SK-MEL-5 (cell line): Measurements from ENCODE around the gene WNT2B. TPM values are rescaled to one million over a fixed set of nuclear protein-coding genes. Genes with fewer than 3 reads are reported as not detected.
"Not testable (repeated sequence)": the region's sequence is repeated elsewhere in the genome, so short reads cannot be mapped to it uniquely, and the experiment has no call there.

Experiments used
- DNase-seq: peaks from one replicate; pipeline ENCODE4 v3.0.0-alpha.2; 2016; ENCODE audit warnings: low read depth, low spot score
- in situ Hi-C: cut with HindIII; loops from 2 replicates; pipeline ENCODE4 v1.10.0; 2016; ENCODE audit warnings: low sequenced_read_pairs, high pct_unique_total_duplicates, low pct_unique_long_range_greater_than_20kb
- polyA plus RNA-seq, 2 experiments: library from polyadenylated mRNA; depleted of rRNA; stranded (reverse); fragments of >200 nt; gene quantifications; 2 replicates each; pipeline ENCODE4 v1.2.3, GENCODE V29; 2015
- total RNA-seq: library from RNA; depleted of rRNA; stranded (reverse); fragments of >200 nt; shearing (Covaris generic); gene quantifications from 2 replicates; pipeline ENCODE4 v1.2.3, GENCODE V29; 2014; rRNA removed

The WNT2B gene
- 0.13 and 0.37 TPM in 2 replicates for total RNA-seq
- 0.20 and 0.69 TPM in 2 replicates for polyA plus RNA-seq (2015; cell fraction: cytosol; rRNA removed)
- 1.0 and 1.3 TPM in 2 replicates for polyA plus RNA-seq (2015; cell fraction: nucleus; rRNA removed)

DNA sequence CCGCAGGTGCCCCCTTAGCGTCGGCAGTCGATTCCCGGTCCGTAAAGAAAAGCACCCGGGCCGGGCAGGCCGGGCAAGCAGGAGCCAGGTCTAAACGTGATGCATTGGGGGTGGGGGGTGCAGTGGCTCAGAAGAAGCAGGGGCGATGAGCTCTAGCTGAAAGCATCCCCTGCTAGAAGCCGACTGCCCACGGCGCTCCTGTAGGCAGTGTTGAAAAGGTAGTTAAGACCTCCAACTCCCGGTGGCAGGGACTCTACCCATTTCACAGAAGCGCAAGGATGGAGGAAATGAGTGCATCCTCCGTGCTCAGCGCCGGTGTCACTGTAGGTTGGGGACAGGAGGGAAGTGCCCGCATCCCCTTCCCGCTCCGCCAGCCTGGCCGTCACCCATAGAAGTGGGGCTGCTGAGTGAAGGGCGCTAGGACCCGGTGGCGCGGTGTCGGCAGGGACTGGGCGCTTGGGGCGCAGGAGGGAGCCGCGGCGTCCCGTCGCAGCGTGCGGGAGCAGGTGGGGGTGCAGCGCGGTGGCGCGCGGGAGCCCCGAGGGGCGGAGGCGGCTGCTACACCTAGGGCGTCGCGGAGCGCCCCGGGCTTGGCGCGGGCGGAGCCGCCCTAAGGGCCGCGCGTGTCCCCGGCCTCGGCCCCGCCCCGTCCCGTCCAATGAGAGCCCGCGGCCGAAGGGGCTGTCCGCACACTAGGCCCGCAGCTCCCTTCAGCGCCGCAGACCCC, at the start of gene WNT2B:
Gene WNT2B, plus strand, starts transcription at position 688 of the 727 bp plus-strand sequence. CDS start 298 bp downstream, outside the sequence.
- in situ Hi-C loops: no loop called here

DNA sequence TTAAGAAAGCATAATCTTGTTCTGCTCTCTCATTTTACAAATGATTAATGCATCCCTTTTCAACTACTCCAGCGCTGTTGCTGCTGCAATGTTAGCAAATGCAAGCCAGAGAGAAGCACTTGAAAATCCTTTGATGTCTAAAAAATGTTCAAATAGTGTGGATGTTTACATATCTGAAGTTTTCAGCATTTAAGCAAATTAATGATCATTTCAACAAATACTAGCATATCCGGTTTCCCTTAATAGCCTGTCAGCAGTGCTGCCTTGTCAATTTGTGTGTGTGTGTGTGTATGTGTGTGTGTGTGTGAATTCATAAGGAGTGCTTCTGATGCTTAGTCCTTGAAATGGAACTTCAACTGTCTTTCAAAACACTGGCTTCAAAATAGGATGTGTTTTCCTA, 48.1 kb upstream of the WNT2B start:
- DNase-seq: no peak
- in situ Hi-C loops: no loop called here

More for the DNA sequence above, at the start of gene WNT2B:
- DNase-seq: no peak

DNA sequence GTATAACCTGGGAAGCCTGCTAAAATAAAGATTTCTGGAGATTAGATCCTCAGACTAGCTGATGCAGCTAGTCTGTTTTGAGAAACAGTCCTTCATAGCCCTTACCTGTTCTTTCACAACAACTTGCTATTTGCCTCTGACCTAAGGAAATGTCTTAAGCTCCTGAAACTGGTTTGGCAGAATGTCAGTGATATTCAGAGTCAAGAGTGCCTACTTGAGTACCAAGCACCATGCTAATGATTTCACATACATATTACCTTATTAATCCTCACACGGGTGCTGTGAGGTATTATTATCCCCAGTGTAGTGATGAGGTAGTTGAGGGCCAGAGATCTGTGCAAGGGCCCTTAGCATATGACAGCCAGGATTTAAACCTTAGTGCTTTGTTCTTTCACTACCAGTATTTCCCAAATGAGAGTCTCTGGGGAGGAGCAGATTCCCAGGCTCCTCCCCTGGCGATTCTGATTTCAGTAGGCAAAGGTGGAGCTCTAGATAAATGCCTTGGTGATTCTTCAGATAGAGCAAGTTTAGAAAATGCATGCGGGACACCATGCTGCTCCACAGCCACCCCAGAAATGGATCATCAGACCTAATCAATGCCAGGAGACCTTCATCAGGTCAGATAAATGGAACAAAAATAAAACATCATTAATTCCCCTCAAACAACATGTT, 47.4 kb upstream of the WNT2B start:
- in situ Hi-C loops: no loop called here
- DNase-seq: no peak

DNA sequence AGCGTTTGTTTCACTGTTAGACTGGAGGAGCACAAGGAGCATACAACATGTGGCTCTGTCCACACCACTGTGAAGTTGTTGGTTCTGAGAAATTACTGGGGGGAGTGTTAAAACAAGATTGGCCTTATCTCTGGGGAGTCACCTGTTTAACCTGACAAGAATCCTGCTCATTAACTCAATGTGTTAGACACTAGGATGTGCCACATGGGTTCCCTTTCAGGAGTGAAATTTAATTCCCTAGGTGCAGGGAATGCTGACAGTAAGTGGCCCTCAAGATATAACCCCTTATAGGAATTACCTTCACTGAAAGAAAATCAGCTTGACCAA, 45.8 kb upstream of the WNT2B start:
- no peak for DNase-seq
- in situ Hi-C loops: no loop called here

DNA sequence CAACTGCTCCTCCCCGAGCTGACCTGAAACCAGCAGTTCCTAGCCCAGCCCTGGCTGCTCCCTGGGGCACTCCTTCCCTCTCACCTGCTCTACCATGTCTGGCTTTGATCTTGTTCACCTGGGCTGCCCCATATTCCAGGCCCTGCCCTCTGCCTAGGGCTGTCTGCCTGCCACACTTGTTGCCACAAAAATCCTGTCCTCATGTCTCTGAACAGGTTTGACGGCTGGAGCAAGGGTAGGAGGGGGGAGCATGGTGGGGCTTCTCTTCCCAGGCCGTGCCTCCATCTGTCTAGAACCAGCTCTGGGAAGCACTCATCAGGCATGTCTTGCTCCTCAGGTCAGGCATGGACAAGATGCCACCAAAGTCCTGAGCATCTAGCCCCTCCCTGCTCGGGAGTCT, 44.3 kb upstream of the WNT2B start:
- in situ Hi-C loops: no loop called here
- DNase-seq: no peak

DNA sequence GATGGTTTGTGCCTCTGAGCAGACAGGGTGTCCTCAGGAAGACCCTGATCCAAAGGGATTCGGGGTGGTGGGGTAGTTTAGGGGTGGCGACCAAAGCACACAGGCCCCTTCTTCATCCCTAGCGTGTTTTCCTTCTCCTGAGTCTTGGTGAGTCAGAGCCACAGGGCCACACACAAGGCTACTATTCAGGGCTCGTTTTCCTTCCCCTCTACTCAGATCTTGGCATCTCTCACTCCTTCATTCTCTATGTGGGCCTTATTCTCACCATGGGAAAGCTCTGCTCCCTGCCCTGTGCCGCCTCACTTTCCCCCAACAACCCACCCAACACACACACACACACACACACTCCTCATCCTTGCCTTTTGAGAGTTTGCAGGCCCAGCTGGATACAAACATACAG, 43.6 kb upstream of the WNT2B start:
- in situ Hi-C loops: no loop called here
- DNase-seq: peak; percentile 83

DNA sequence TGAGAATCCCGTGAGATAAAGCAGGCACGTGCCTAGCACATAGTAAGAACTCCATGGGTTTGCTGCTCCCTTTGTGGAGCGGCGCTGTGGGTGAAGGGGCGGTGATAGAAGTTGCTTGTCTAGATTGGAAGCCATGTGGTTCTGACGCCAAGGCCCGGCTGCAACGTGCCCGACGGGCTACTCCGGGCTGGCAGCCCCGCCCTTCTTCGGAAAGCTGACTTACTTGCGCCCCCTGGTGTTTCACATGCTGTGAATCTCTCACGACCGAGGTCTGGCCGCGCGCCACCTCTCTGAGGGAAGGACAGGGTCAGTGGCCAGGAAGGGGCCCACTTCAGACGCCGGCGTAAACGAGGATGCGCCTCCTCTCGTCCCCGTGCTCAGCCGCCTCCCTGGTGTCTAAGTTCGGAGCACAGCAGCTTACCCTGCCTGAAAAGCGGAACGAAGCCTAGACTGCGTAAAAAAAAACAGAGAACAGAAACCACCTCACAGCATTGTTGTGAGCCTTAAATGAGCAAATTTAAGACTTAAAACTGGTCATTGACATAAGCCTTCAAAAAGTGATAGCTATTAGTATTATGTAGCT, 42.6 kb upstream of the WNT2B start:
- peak; percentile 92 for DNase-seq
- in situ Hi-C loops: no loop called here

DNA sequence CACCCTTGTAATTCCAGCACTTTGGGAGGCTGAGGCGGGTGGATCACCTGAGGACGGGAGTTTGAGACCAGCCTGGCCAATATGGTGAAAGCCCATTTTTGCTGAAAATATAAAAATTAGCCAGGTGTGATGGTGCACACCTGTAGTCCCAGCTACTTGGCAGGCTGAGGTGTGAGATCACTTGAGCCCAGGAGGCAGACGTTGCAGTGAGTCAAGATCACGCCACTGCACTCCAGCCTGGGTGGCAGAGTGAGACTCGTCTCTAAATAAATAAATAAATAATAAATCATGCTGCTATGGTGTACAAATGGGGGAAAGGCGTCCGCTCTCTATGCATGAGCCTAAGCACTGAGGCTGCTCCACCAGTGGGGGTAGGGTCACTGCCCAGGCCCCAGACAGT, 38.4 kb upstream of the WNT2B start:
- in situ Hi-C loops, DNase-seq: not testable (repeated sequence)

DNA sequence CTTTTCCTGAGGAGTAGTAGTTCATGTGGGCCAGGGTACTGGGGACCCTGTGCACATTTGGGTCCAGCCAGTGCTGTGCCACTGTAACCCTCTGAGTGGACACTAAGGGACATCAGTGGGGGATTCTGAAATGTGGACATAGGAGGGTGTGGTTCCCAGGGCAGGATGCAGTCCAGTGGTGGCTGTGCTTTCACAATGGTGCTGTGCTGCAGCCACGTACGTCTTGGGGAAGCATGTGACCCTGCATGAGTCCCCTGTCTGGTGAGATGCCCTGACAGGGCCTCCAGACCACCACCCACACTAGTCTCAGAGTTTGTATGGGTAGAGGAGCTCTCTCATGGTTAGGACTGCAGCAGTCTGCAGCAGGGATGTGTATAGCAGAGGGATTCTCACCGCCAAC, 37.8 kb upstream of the WNT2B start:
- in situ Hi-C loops: no loop called here
- no peak for DNase-seq

DNA sequence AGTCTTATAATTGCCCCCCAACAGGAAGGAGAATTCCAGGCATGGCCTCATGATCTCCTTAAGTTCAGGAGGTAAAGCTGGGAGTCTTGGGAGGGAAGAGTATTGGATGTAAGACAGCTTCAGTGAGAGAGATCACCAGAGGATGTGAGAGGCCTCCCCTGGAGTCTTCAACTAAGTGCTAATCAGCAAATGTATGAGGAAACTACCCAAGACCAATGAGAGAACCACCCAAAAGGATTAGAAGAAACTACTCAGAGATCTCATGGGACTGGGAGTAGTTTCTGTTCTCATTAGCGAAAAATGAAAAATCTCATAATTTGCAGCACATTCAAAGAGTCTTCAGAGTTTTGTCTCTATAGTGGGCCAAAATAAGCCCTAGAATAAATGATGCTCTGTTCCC, 36.6 kb upstream of the WNT2B start:
- no peak for DNase-seq
- in situ Hi-C loops: no loop called here

DNA sequence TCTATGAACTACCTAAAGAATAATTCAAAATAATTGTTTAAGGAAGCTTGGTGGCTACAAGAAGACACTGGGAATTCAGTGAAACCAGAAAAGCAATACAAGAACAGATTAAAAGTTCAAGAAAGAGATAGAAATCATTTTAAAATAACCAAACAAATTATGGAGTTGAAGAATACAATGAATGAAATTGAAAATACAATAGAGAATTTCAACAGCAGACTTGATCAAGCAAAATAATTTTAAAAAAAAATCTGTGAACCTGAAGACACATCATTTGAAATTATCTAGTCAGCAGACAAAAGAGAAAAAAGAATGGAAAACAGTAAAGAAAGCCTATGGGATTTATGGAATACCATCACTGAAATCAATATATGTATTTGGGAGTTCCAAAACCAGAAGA, 31.2 kb upstream of the WNT2B start:
- in situ Hi-C loops: no loop called here
- no peak for DNase-seq

DNA sequence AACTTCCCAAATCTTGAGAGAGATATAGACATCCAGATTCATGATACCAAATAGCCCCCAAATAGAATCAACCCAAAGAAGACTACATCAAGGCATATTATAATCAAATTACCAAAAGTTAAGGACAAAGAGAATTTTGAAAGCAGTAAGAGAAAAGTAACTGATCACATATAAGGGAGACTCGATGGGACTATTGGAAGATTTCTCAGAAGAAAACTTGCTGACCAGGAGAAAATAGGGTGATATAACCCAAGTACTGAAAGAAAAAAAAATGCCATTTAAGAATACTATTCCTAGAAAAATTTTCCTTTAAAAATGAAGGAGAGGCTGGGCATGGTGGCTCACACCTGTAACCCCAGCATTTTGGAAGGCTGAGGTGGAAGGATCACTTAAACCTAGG, 30.5 kb upstream of the WNT2B start:
- DNase-seq: no peak
- in situ Hi-C loops: no loop called here

DNA sequence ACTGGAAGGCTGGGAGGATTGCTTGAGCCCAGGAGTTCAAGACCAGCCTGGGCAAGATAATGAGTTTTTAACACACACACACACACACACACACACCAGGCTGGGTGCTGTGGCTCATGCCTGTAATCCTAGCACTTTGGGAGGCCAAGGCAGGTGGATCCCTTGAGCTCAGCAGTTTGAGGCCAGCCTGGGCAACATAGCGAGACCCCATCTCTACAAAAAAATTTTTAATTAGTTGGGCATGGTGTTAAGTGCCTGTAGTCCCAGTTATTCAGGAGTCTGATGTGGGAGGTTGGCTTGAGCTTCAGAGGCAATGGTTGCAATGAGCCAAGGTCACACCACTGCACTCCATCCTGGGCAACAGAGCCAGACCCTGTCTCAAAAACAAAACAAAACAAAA, 22.7 kb upstream of the WNT2B start:
- in situ Hi-C loops: not testable (repeated sequence)

DNA sequence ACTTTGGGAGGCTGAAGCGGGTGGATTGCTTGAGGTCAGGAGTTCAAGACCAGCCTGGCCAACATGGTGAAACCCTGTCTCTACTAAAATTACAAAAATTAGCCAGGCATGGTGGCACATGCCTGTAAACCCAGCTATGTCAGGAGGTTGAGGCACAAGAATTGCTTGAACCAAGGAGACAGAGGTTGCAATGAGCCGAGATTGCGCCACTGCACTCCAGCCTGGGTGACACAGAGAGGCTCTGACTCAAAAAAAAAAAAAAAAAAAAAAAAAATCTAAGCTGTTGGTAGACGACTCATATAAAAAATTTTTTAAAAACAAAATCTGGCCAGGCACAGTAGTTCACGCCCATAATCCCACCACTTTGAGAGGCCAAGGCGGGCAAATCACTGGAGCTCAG, 21.1 kb upstream of the WNT2B start:
- in situ Hi-C loops, DNase-seq: not testable (repeated sequence)

More for the DNA sequence above, 22.7 kb upstream of the WNT2B start:
- DNase-seq: not testable (repeated sequence)

DNA sequence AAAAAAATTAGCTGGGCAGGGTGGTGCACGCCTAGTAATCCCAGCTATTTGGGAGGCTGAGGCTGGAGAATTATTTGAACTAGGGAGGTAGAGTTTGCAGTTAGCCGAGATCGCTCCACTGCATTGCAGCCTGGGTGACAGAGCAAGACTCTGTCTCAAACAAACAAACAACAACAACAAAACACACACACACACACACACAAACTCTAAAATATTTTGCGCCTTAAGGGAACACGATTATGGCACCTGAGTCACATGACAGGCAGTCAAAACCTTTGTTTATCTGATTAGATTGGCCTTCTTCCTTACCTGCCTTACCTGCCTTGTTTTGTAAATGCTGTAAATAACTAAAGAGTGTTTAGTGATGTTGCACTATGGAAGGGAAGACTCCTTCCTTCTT, 20.6 kb upstream of the WNT2B start:
- DNase-seq: no peak
- in situ Hi-C loops: no loop called here

DNA sequence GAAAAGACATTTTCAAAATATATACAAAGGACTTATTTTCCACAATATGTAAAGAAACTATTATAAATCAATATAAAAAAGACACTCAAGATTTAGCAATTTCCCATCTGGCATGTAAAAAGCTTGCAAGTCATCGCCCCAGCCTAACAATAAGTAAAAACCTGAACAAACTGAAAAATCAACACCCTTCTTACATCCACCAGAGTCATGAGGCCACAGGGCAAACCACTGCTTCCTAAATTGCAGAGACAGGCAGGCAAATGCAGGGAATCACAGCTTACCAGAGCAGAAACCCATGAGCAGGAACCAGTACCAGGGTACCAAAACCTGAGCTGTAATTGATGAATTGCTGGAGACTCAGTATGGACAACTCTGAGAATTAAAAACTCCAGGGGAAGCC, 16.7 kb upstream of the WNT2B start:
- in situ Hi-C loops: no loop called here
- no peak for DNase-seq

DNA sequence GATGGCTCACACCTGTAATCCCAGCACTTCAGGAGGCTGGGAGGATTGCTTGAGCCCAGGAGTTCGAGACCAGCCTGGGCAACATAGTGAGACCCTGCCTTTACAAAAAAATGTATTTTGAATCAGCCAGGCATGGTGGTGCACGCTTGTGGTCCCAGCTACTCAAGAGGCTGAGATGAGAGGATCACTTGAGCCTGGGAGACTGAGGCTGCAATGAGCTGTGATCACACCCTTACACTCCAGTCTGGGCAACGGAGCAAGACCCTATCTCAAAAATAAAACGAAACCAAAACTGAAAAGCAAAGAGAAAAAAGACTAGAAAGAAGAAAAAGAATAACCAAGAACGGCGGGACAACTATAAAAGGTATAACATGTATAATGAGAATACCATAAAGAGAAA, 15.4 kb upstream of the WNT2B start:
- no peak for DNase-seq
- in situ Hi-C loops: no loop called here

DNA sequence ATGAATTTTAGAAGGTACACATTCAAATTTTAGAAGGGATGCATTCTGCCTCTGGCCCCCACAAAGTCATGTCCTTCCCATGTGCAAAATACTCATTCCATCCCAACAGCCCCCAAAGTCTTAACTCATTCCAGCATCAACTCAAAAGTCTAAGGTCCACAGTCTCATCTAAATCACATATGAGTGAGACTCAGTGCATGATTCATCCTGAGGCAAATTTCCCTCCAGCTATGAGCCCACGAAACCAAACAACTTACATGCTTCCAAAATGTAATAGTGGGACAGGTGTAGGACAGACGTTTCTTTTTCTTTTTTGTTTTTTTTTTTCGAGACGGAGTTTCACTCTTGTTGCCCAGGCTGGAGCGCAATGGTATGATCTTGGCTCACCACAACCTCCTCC, 12.5 kb upstream of the WNT2B start:
- in situ Hi-C loops: no loop called here
- DNase-seq: no peak
